GM23338 (cell line): Measurements from ENCODE around the gene CBLN3.

Experiments used
- CREB1 ChIP-seq: fragments of 250-450 bp; sonication (Bioruptor Pico); IDR thresholded peaks from 2 replicates; pipeline ENCODE4 v1.5.0; 2020; ENCODE audit warnings: low read depth, mild to moderate bottlenecking, moderate library complexity
- EZH2 ChIP-seq: fragments of 200-600 bp; sonication (generic); IDR thresholded peaks from one replicate; pipeline ENCODE4 v1.8.0; 2017; ENCODE audit warnings: antibody characterized with exemption, mild to moderate bottlenecking, low read depth; ENCODE audit not compliant: unreplicated experiment
- EZH2phosphoT487 ChIP-seq: fragments of 200-600 bp; sonication (generic); IDR thresholded peaks from one replicate; pipeline ENCODE4 v1.8.1; 2018; ENCODE audit warnings: antibody characterized with exemption; ENCODE audit not compliant: unreplicated experiment
- POLR2AphosphoS5 ChIP-seq: IDR thresholded peaks from 2 replicates; pipeline ENCODE4 v1.6.1; 2016; ENCODE audit warnings: antibody characterized with exemption, low read depth
- TF ChIP-seq, protein P1 (sequence below), 2 experiments: fragments of 200-600 bp in 1 of 2; sonication (generic) in 1 of 2; conservative IDR thresholded peaks; 2 replicates each; pipeline versions ENCODE4 v1.5.1 to v1.6.1; 2016 to 2017; ENCODE audit warnings: antibody characterized with exemption in 2 of 2, low read depth in 2 of 2, mild to moderate bottlenecking in 2 of 2, moderate library complexity in 1 of 2
- TF ChIP-seq, protein P2 (sequence below): IDR thresholded peaks from one replicate; pipeline ENCODE4 v1.6.1; 2018; ENCODE audit warnings: antibody characterized with exemption; ENCODE audit not compliant: unreplicated experiment
- TF ChIP-seq, protein P3 (sequence below): IDR thresholded peaks from 2 replicates; pipeline ENCODE4 v1.6.1; 2016; ENCODE audit warnings: antibody characterized with exemption

DNA sequence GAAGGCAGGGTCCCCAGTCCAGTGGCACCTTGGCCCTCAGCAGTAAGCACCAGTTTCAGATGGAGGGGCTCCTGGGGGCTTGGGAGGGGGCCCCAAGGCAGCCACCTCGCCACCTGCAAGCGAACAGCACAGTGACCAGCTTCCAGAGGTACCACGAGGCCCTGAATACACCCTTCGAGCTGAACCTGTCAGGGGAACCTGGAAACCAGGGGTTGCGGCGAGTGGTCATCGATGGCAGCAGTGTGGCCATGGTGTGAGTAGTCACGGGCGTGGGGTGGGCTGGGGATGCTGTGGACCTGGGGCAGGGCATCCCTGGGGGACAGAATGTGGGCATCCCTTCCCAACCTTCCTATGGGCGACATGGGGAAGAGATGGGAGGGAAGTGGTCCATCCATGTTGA, 19.5 kb downstream of the CBLN3 start:
- TF ChIP-seq POLR2AphosphoS5 (no peak), EZH2 (no peak), EZH2phosphoT487 (no peak), CREB1 (CRISPR knock-in tag) (no peak)
- TF ChIP-seq, protein P1, sequence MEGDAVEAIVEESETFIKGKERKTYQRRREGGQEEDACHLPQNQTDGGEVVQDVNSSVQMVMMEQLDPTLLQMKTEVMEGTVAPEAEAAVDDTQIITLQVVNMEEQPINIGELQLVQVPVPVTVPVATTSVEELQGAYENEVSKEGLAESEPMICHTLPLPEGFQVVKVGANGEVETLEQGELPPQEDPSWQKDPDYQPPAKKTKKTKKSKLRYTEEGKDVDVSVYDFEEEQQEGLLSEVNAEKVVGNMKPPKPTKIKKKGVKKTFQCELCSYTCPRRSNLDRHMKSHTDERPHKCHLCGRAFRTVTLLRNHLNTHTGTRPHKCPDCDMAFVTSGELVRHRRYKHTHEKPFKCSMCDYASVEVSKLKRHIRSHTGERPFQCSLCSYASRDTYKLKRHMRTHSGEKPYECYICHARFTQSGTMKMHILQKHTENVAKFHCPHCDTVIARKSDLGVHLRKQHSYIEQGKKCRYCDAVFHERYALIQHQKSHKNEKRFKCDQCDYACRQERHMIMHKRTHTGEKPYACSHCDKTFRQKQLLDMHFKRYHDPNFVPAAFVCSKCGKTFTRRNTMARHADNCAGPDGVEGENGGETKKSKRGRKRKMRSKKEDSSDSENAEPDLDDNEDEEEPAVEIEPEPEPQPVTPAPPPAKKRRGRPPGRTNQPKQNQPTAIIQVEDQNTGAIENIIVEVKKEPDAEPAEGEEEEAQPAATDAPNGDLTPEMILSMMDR (conservative IDR thresholded peaks at IDR 0.05; ENCODE audit: low read depth in 2 of 2), result no peak
- TF ChIP-seq, protein P2, sequence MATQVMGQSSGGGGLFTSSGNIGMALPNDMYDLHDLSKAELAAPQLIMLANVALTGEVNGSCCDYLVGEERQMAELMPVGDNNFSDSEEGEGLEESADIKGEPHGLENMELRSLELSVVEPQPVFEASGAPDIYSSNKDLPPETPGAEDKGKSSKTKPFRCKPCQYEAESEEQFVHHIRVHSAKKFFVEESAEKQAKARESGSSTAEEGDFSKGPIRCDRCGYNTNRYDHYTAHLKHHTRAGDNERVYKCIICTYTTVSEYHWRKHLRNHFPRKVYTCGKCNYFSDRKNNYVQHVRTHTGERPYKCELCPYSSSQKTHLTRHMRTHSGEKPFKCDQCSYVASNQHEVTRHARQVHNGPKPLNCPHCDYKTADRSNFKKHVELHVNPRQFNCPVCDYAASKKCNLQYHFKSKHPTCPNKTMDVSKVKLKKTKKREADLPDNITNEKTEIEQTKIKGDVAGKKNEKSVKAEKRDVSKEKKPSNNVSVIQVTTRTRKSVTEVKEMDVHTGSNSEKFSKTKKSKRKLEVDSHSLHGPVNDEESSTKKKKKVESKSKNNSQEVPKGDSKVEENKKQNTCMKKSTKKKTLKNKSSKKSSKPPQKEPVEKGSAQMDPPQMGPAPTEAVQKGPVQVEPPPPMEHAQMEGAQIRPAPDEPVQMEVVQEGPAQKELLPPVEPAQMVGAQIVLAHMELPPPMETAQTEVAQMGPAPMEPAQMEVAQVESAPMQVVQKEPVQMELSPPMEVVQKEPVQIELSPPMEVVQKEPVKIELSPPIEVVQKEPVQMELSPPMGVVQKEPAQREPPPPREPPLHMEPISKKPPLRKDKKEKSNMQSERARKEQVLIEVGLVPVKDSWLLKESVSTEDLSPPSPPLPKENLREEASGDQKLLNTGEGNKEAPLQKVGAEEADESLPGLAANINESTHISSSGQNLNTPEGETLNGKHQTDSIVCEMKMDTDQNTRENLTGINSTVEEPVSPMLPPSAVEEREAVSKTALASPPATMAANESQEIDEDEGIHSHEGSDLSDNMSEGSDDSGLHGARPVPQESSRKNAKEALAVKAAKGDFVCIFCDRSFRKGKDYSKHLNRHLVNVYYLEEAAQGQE, result no peak
- TF ChIP-seq, protein P3, sequence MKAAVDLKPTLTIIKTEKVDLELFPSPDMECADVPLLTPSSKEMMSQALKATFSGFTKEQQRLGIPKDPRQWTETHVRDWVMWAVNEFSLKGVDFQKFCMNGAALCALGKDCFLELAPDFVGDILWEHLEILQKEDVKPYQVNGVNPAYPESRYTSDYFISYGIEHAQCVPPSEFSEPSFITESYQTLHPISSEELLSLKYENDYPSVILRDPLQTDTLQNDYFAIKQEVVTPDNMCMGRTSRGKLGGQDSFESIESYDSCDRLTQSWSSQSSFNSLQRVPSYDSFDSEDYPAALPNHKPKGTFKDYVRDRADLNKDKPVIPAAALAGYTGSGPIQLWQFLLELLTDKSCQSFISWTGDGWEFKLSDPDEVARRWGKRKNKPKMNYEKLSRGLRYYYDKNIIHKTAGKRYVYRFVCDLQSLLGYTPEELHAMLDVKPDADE, result no peak
